Peyer's patch (tissue), 4 donors: ENCODE measurements around the gene PRICKLE2. TPM values are rescaled to one million over a fixed set of nuclear protein-coding genes. Genes with fewer than 3 reads are reported as not detected.

Experiments used
- DNase-seq, 3 donors: peaks; one replicate each; pipeline ENCODE4 v3.0.0-alpha.2; 2017 to 2019
- H3K27ac ChIP-seq, 4 donors: fragments of 200-600 bp; sonication (generic); one replicate each; pipeline ENCODE4 v1.5.1; 2016 to 2019
- H3K27me3 ChIP-seq, 2 donors: fragments of 200-600 bp; sonication (generic); one replicate each; pipeline ENCODE4 v1.5.1; 2019
- H3K36me3 ChIP-seq, 3 donors: fragments of 200-600 bp; sonication (generic); one replicate each; pipeline ENCODE4 v1.5.1; 2016 to 2019
- H3K4me1 ChIP-seq, 4 donors: fragments of 200-600 bp; sonication (generic); one replicate each; pipeline ENCODE4 v1.5.1; 2016 to 2019
- H3K4me3 ChIP-seq, 4 donors: fragments of 200-600 bp; sonication (generic); 1 replicate in 3 of 4; 2 replicates in 1 of 4; pipeline ENCODE4 v1.5.1; 2016 to 2019; ENCODE audit warnings: mild to moderate bottlenecking in 1 of 4
- H3K9me3 ChIP-seq, 4 donors: fragments of 200-600 bp; sonication (generic); one replicate each; pipeline ENCODE4 v1.5.1; 2016 to 2019; ENCODE audit warnings: mild to moderate bottlenecking in 1 of 4
- POLR2A ChIP-seq, 2 donors: fragments of 450-650 bp; IDR thresholded peaks; one replicate each; pipeline ENCODE4 v1.5.1; 2017; ENCODE audit warnings: antibody characterized with exemption in 2 of 2, mild to moderate bottlenecking in 2 of 2, moderate library complexity in 2 of 2
- total RNA-seq, 4 donors: library from RNA; depleted of rRNA; stranded (reverse); fragments of >200 nt; gene quantifications; one replicate each; pipeline ENCODE4 v1.1.0, GENCODE V29; 2016
- TF ChIP-seq, protein P1 (sequence below), 6 experiments: fragments of 450-650 bp in 4 of 6; fragments of 200-600 bp in 2 of 6; sonication (generic) in 1 of 6; IDR thresholded peaks; one replicate each; pipeline ENCODE4 v1.5.1; 2017 to 2019; ENCODE audit warnings: antibody characterized with exemption in 6 of 6, mild to moderate bottlenecking in 3 of 6, moderate library complexity in 1 of 6

PRICKLE2 gene
- total RNA-seq, 4 donors from 2014 or later = 3.5 to 22.3 (median 11.8) TPM

DNA sequence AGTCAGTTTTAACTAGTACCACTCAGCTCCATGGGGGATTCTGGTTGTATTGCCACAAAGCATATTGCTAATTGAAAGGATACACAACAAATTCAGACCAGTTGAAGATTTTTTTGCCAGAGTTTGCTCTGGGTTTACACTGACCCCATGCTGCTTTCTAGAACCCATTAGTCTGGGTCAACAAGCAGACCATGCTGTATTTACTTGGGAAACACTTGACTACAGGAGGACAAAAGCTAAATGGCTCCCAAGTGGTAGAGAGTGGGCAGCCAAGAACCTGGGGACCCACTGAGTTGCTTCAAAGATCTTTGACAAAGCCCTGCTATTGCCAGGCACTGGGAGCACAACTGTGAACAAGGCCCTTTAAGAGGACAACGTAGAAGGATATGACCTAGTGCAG lies 115.2 kb downstream of the PRICKLE2 start:
- Histone ChIP-seq H3K4me3 (no peak overlapping the region), H3K9me3 (no peaks in the 10 kb centered on the region)
- no peak for TF ChIP-seq POLR2A (IDR thresholded peaks at IDR 0.05)
- TF ChIP-seq, protein P1, sequence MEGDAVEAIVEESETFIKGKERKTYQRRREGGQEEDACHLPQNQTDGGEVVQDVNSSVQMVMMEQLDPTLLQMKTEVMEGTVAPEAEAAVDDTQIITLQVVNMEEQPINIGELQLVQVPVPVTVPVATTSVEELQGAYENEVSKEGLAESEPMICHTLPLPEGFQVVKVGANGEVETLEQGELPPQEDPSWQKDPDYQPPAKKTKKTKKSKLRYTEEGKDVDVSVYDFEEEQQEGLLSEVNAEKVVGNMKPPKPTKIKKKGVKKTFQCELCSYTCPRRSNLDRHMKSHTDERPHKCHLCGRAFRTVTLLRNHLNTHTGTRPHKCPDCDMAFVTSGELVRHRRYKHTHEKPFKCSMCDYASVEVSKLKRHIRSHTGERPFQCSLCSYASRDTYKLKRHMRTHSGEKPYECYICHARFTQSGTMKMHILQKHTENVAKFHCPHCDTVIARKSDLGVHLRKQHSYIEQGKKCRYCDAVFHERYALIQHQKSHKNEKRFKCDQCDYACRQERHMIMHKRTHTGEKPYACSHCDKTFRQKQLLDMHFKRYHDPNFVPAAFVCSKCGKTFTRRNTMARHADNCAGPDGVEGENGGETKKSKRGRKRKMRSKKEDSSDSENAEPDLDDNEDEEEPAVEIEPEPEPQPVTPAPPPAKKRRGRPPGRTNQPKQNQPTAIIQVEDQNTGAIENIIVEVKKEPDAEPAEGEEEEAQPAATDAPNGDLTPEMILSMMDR (IDR thresholded peaks at IDR 0.05) = no peak

DNA sequence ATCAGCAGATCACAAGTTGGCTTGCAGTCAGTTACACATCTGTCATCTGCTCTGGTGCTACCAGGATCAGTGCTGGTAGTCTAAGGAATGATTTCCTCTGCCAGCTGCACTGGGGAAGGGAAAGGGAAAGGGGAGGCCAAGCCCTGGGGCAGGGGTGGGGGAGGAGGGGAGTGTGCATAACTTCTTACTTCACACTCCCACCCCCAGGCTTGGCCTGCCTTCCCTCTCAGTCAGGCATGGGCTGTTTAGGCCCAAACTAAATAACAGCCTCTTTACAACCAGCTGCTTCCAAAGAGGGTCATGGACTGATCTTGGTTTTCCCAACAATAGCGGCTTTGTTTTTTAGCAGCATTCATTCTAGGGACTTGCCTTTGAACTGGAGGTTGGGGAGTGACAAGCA lies 115.8 kb downstream of the PRICKLE2 start:
- no peak for DNase-seq
- no peaks in the 10 kb centered on the region for H3K27me3 ChIP-seq
- H3K9me3 ChIP-seq = no peaks in the 10 kb centered on the region
- H3K4me1 ChIP-seq = no peaks in the 10 kb centered on the region
- H3K4me3 ChIP-seq = no peak overlapping the region
- H3K36me3 ChIP-seq = no peaks in the 10 kb centered on the region
- peak overlapping the region in 1 of 4 donors; percentile 19 for H3K27ac ChIP-seq
- TF ChIP-seq, protein P1 (IDR thresholded peaks at IDR 0.05) = no peak
- no peak for TF ChIP-seq POLR2A (IDR thresholded peaks at IDR 0.05)

More for the DNA sequence above, 115.2 kb downstream of the PRICKLE2 start:
- Histone ChIP-seq H3K27me3 (no peaks in the 10 kb centered on the region), H3K27ac (no peak overlapping the region), H3K4me1 (no peaks in the 10 kb centered on the region), H3K36me3 (no peaks in the 10 kb centered on the region)
- DNase-seq = no peak

DNA sequence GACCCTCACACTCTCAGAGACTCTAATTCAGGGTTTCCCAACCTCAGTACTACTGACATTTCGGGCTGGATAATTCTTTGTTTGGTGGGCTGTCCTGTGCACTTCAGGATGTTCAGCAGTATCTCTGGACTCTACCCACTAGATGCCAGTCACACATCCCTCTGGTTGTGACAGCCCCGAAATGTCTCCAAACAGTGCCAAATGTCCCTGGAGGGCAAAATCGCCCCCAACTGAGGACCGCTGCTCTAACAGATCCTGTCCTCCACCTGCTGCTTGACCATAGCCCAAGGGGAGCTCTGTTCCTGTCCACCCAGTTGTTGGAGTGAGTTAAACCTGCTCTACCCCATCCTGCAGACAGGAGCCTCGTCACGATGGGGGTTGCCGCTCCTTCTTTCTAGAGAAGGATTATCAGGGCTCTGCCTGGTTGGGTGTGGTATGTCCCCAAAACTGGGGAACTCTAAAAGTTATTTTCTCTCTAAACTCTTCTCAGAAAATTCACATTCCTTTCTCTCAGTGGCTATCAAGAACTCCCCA lies 116.4 kb downstream of the PRICKLE2 start:
- H3K9me3 ChIP-seq = no peaks in the 10 kb centered on the region
- no peak overlapping the region for H3K4me3 ChIP-seq
- TF ChIP-seq, protein P1 (IDR thresholded peaks at IDR 0.05) = no peak
- TF ChIP-seq POLR2A (IDR thresholded peaks at IDR 0.05) = no peak
- no peaks in the 10 kb centered on the region for H3K27me3 ChIP-seq
- no peaks in the 10 kb centered on the region for H3K36me3 ChIP-seq
- no peak for DNase-seq
- H3K27ac ChIP-seq = no peak overlapping the region
- no peaks in the 10 kb centered on the region for H3K4me1 ChIP-seq

DNA sequence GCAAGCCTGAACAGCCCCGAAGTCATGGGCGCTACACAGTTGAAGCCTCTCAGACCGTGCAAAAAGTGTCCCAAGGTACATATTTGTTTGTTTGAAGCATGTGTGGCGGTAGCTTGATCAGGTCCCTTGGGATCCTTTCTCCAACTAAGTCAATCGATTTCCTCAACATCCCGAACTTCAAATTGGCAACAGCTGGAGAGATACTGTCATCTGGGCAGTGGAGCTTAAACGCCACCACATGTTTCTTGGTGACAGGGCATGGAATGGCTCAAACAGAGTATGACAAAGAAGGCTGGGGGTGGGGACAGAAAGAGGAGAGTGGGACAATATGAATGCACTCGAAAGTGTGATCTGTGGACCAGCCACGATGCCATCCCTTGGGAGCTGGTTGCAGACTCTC lies 117.0 kb downstream of the PRICKLE2 start:
- TF ChIP-seq POLR2A (IDR thresholded peaks at IDR 0.05) = no peak
- TF ChIP-seq, protein P1 (IDR thresholded peaks at IDR 0.05) = no peak
- Histone ChIP-seq H3K27me3 (no peaks in the 10 kb centered on the region), H3K9me3 (no peaks in the 10 kb centered on the region), H3K4me1 (no peaks in the 10 kb centered on the region), H3K27ac (no peak overlapping the region), H3K36me3 (no peaks in the 10 kb centered on the region), H3K4me3 (no peak overlapping the region)
- no peak for DNase-seq

DNA sequence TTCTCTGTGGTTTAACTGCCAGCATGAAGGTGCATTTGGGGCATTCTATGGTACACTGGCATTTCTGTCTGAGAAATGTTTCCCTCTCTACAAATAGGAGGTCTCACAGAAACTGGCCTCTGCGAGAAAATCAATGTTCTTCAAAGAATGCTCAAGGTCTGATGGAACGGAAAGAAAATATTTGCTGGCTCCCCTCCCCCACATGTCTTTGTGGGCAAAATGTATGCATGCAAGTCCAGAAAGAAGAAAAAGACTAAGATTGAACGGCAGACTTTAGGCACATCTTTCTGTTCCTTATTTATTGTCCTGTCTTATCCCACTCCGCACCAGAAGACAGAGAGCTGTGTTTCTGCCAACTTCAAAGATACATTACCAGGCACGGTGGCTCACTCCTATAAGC lies 118.1 kb downstream of the PRICKLE2 start:
- no peaks in the 10 kb centered on the region for H3K9me3 ChIP-seq
- H3K4me1 ChIP-seq = no peaks in the 10 kb centered on the region
- H3K27ac ChIP-seq = no peak overlapping the region
- no peaks in the 10 kb centered on the region for H3K36me3 ChIP-seq
- TF ChIP-seq, protein P1 (IDR thresholded peaks at IDR 0.05) = no peak
- no peak for TF ChIP-seq POLR2A (IDR thresholded peaks at IDR 0.05)
- no peak overlapping the region for H3K4me3 ChIP-seq
- H3K27me3 ChIP-seq = no peaks in the 10 kb centered on the region
- DNase-seq = no peak

DNA sequence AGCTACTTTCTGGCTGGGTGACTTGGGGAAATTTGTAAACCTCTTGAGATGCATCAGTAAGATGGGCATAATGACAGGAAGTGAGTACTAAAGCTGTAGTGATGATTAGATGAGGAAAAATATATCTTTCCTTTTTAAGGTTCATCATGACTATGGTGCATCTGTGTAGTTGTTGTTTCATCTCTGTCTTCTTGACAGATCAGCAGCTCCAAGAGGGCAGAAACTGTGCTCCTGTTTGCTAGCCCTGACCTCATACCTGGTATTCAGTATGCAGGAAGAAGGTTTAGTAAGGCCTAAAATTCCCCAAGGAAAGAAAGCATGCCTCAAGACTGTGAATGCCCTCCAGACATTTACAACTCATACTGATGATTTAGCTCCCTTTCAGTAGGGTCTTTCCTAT lies 119.5 kb downstream of the PRICKLE2 start:
- no peaks in the 10 kb centered on the region for H3K27me3 ChIP-seq
- no peaks in the 10 kb centered on the region for H3K4me1 ChIP-seq
- no peak overlapping the region for H3K4me3 ChIP-seq
- no peak for TF ChIP-seq POLR2A (IDR thresholded peaks at IDR 0.05)
- TF ChIP-seq, protein P1 (IDR thresholded peaks at IDR 0.05) = no peak
- H3K36me3 ChIP-seq = no peaks in the 10 kb centered on the region
- H3K9me3 ChIP-seq = no peaks in the 10 kb centered on the region
- H3K27ac ChIP-seq = no peak overlapping the region
- no peak for DNase-seq
